Calu3 (cell line): ENCODE results near the gene FEN1. TPM values are rescaled to one million over a fixed set of nuclear protein-coding genes. Genes with fewer than 3 reads are reported as not detected.

ENCODE experiments used
- BruUV-seq: library from RNA; stranded (reverse); fragments of 400-500 nt; replicated peaks from 2 replicates; lab custom pipeline; 2021; lab: Mats Ljungman, UMichigan
- CTCF ChIA-PET: fragments of 300-600 bp; sonication (Branson Sonifier 250); formaldehyde crosslinking; loops from one replicate; lab custom pipeline; 2022; ENCODE audit warnings: antibody characterized with exemption; lab: Charles Lee
- DNase-seq: peaks from one replicate; pipeline ENCODE4 v3.0.0; 2022
- H3K27ac Mint-ChIP-seq: one replicate; pipeline ENCODE4 v1.8.0; 2022; ENCODE audit warnings: mixed read lengths; ENCODE audit not compliant: unreplicated experiment
- H3K27me3 Mint-ChIP-seq: one replicate; pipeline ENCODE4 v1.8.0; 2022; ENCODE audit warnings: mixed read lengths; ENCODE audit not compliant: unreplicated experiment
- H3K36me3 Mint-ChIP-seq: one replicate; pipeline ENCODE4 v1.8.0; 2022; ENCODE audit warnings: mild to moderate bottlenecking, moderate library complexity, mixed read lengths; ENCODE audit not compliant: insufficient read depth, unreplicated experiment
- H3K4me1 Mint-ChIP-seq: one replicate; pipeline ENCODE4 v1.8.0; 2022; ENCODE audit warnings: mild to moderate bottlenecking, low read depth, mixed read lengths; ENCODE audit not compliant: unreplicated experiment
- H3K4me3 Mint-ChIP-seq: one replicate; pipeline ENCODE4 v1.8.0; 2022; ENCODE audit warnings: mild to moderate bottlenecking, low read depth, moderate library complexity, mixed read lengths; ENCODE audit not compliant: unreplicated experiment
- H3K9me3 Mint-ChIP-seq: one replicate; pipeline ENCODE4 v1.8.0; 2022; ENCODE audit warnings: low read depth, mixed read lengths; ENCODE audit not compliant: unreplicated experiment
- CTCF ChIP-seq: fragments of 200-600 bp; IDR thresholded peaks from one replicate; pipeline ENCODE4 v1.8.0; 2022; ENCODE audit warnings: antibody characterized with exemption; ENCODE audit not compliant: unreplicated experiment
- intact Hi-C: fragments of 100-400 bp; cut with micrococcal nuclease; formaldehyde crosslinking; loops from one replicate; pipeline ENCODE4 v1.10.0; 2022; ENCODE audit not compliant: unreplicated experiment
- total RNA-seq: library from RNA; stranded (reverse); gene quantifications from 2 replicates; pipeline ENCODE4 v1.2.3, GENCODE V29; 2022

The FEN1 gene
- total RNA-seq, 1 experiment from 2014 or later = 72.4 TPM

GRCh38 chr11:61814247-61814957 is 21.7 kb downstream of the FEN1 start:
- DNase-seq = no peak
- intact Hi-C loops = no loop called here
- CTCF ChIA-PET = interaction anchor here (0.6 to 3.9 kb wide), 6 partner anchors 11 to 247 kb away, joined by 3 to 21 read pairs (median 3); partner anchors contain the start of genes FEN1 and TMEM258
- BruUV-seq = TSS peak; percentile 48
- peak overlapping the region; percentile 91 for H3K27ac Mint-ChIP-seq
- TF ChIP-seq CTCF = no peak
- no peaks in the 10 kb centered on the region for H3K27me3 Mint-ChIP-seq
- peaks cover 39% of the 10 kb centered on the region for H3K36me3 Mint-ChIP-seq
- H3K9me3 Mint-ChIP-seq = peaks cover 2% of the 10 kb centered on the region
- H3K4me1 Mint-ChIP-seq = peaks cover 8% of the 10 kb centered on the region
- peak overlapping the region; percentile 89 for H3K4me3 Mint-ChIP-seq

GRCh38 chr11:61814958-61815789 is 22.5 kb downstream of the FEN1 start:
- Mint-ChIP-seq H3K4me3 (peak overlapping the region; percentile 89), H3K27ac (peak overlapping the region; percentile 91), H3K9me3 (peaks cover 2% of the 10 kb centered on the region), H3K36me3 (peaks cover 39% of the 10 kb centered on the region), H3K4me1 (peaks cover 8% of the 10 kb centered on the region), H3K27me3 (no peaks in the 10 kb centered on the region)
- BruUV-seq = TSS peak; percentile 56
- peak; percentile 95 for DNase-seq
- no peak for TF ChIP-seq CTCF
- intact Hi-C loops = no loop called here
- CTCF ChIA-PET = interaction anchor here (0.6 to 3.9 kb wide), 6 partner anchors 11 to 248 kb away, joined by 3 to 21 read pairs (median 3); partner anchors contain the start of genes FEN1 and TMEM258

- peak overlapping the region; percentile 91 for H3K27ac Mint-ChIP-seq
- peaks cover 8% of the 10 kb centered on the region for H3K4me1 Mint-ChIP-seq
- DNase-seq = peak; percentile 66
- CTCF ChIA-PET = interaction anchor here (0.6 to 3.9 kb wide), 4 partner anchors 19 to 266 kb away, joined by 3 to 21 read pairs (median 3); partner anchors contain the start of genes FEN1 and TMEM258
- peak; percentile 6 for TF ChIP-seq CTCF
- no peaks in the 10 kb centered on the region for H3K27me3 Mint-ChIP-seq
- H3K9me3 Mint-ChIP-seq = peaks cover 2% of the 10 kb centered on the region
- no TSS peak for BruUV-seq
- peak overlapping the region; percentile 89 for H3K4me3 Mint-ChIP-seq
- H3K36me3 Mint-ChIP-seq = peaks cover 39% of the 10 kb centered on the region
- intact Hi-C loops = no loop called here
These were observed 23.4 kb downstream of the FEN1 start for GRCh38 chr11:61815790-61816735.
